GM23248 (cell line): ENCODE data around the gene PGS1. TPM values are rescaled to one million over a fixed set of nuclear protein-coding genes. Genes with fewer than 3 reads are reported as not detected.

ENCODE experiments used
- DNase-seq: peaks from one replicate; pipeline ENCODE4 v3.0.0-alpha.2; 2015
- H2AFZ ChIP-seq: fragments of 200-600 bp; sonication (generic); 2 replicates; pipeline ENCODE4 v1.6.1; 2016; ENCODE audit warnings: antibody characterized with exemption
- H3F3A ChIP-seq: fragments of 200-600 bp; sonication (generic); 2 replicates; pipeline ENCODE4 v1.6.1; 2016; ENCODE audit warnings: mild to moderate bottlenecking, antibody characterized with exemption, mixed run types; ENCODE audit not compliant: insufficient read depth
- H3K27ac ChIP-seq: fragments of 200-600 bp; sonication (generic); 2 replicates; pipeline ENCODE4 v1.5.1; 2016; ENCODE audit warnings: mild to moderate bottlenecking
- H3K27me3 ChIP-seq: fragments of 200-600 bp; sonication (generic); replicated peaks from 2 replicates; pipeline ENCODE4 v1.6.1; 2016; ENCODE audit warnings: mild to moderate bottlenecking; ENCODE audit not compliant: insufficient read depth
- H3K36me3 ChIP-seq: fragments of 200-600 bp; sonication (generic); 2 replicates; pipeline ENCODE4 v1.6.1; 2016; ENCODE audit warnings: low read depth, mild to moderate bottlenecking
- H3K4me1 ChIP-seq: fragments of 200-600 bp; sonication (generic); 2 replicates; pipeline ENCODE4 v1.6.1; 2016; ENCODE audit warnings: mild to moderate bottlenecking; ENCODE audit not compliant: insufficient read depth
- H3K4me2 ChIP-seq: fragments of 200-600 bp; sonication (generic); one replicate; pipeline ENCODE4 v1.6.1; 2016; ENCODE audit warnings: mild to moderate bottlenecking; ENCODE audit not compliant: unreplicated experiment
- H3K4me3 ChIP-seq: fragments of 200-600 bp; sonication (generic); 2 replicates; pipeline ENCODE4 v1.5.1; 2016; ENCODE audit warnings: mild to moderate bottlenecking
- H3K79me2 ChIP-seq: fragments of 200-600 bp; sonication (generic); 2 replicates; pipeline ENCODE4 v1.6.1; 2016; ENCODE audit warnings: mild to moderate bottlenecking; ENCODE audit not compliant: insufficient read depth
- H3K9ac ChIP-seq: fragments of 200-600 bp; sonication (generic); 2 replicates; pipeline ENCODE4 v1.6.1; 2016; ENCODE audit warnings: mild to moderate bottlenecking
- H3K9me2 ChIP-seq: fragments of 200-600 bp; sonication (generic); 2 replicates; pipeline ENCODE4 v1.6.1; 2016; ENCODE audit warnings: mixed run types, mild to moderate bottlenecking, moderate library complexity; ENCODE audit not compliant: insufficient read depth
- H3K9me3 ChIP-seq: fragments of 200-600 bp; sonication (generic); one replicate; pipeline ENCODE4 v1.6.1; 2017; ENCODE audit warnings: low read depth
- H4K20me1 ChIP-seq: fragments of 200-600 bp; sonication (generic); 2 replicates; pipeline ENCODE4 v1.6.0; 2016; ENCODE audit not compliant: insufficient read depth
- EZH2 ChIP-seq: fragments of 200-600 bp; sonication (generic); IDR thresholded peaks from 2 replicates; pipeline ENCODE4 v1.6.1; 2018; ENCODE audit warnings: antibody characterized with exemption, mild to moderate bottlenecking; ENCODE audit not compliant: insufficient read depth, poor library complexity, severe bottlenecking
- EZH2phosphoT487 ChIP-seq: fragments of 200-600 bp; sonication (generic); IDR thresholded peaks from 2 replicates; pipeline ENCODE4 v1.6.1; 2018; ENCODE audit warnings: antibody characterized with exemption, moderate library complexity, mild to moderate bottlenecking, low read depth; ENCODE audit not compliant: insufficient read depth
- WGBS, 2 experiments: methylation state at CpG; one replicate each; pipeline ENCODE4 v1.1.6; 2015 to 2017; ENCODE audit warnings: low lambda C conversion rate in 2 of 2, low coverage in 1 of 2; ENCODE audit errors: missing lambda C conversion rate in 2 of 2; 5-methylcytosine and 5-hydroxymethylcytosine counted together
- in situ Hi-C: fragments of 300-500 bp; cut with MboI; formaldehyde crosslinking; loops from 2 replicates; pipeline ENCODE4 v1.15.0; 2020
- polyA plus RNA-seq: library from polyadenylated mRNA; unstranded; fragments of >200 nt; fragmentation: Nextera tagmentation; extraction: Ambion mirVana; gene quantifications from 2 replicates; pipeline ENCODE4 v1.2.1, GENCODE V29; 2016
- total RNA-seq: library from RNA; depleted of rRNA; stranded (reverse); fragments of >200 nt; shearing (Covaris generic); gene quantifications from 2 replicates; pipeline ENCODE4 v1.2.3, GENCODE V29; 2014

PGS1 gene
- total and polyA plus RNA-seq, 2 experiments from 2014 or later = 30.2 to 32.5 TPM

DNA sequence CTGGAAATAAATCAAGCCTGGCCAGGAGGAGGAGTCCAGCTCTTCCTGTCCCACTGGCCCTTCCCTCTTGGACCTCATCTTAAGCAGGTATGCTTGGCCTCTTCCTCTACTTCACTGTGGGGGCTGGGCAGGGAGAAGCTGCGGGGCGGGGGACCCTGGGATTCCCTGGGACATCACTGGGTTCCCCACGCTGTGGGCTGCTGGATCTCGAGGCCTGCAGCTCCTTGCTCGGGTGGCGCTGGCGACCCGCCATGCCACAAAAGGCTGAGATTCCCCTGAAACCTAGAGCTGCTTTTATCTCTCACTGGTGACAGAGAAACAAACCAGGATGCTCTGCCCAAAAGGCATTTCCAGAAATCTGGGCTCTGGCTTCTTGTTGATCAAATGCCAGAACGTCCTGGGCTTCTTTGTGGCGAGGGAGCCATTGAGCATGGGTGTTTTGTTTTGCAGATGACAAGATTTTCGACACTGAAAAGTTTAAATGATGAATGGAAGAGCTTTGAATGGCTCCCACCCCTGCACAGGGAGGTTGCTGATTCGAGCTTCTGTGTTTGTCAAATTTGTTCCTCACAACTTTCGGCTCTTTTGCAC lies 8.6 kb upstream of the PGS1 start:
- Histone ChIP-seq H3K27me3 (no peaks in the 10 kb centered on the region), H3K79me2 (no peaks in the 10 kb centered on the region), H3K4me1 (peaks cover 10% of the 10 kb centered on the region), H3K36me3 (no peaks in the 10 kb centered on the region), H3K9me3 (no peaks in the 10 kb centered on the region), H3K4me3 (no peak overlapping the region), H3K9me2 (no peaks in the 10 kb centered on the region), H3K27ac (no peak overlapping the region), H2AFZ (no peak overlapping the region), H3F3A (peaks cover 12% of the 10 kb centered on the region), H4K20me1 (no peaks in the 10 kb centered on the region), H3K4me2 (no peak overlapping the region), H3K9ac (no peak overlapping the region)
- TF ChIP-seq EZH2 (no peak), EZH2phosphoT487 (no peak)
- WGBS, 2 experiments = 47% methylated on average over 13 of the region's 13 CpGs
- no peak for DNase-seq
- in situ Hi-C loops = no loop called here

DNA sequence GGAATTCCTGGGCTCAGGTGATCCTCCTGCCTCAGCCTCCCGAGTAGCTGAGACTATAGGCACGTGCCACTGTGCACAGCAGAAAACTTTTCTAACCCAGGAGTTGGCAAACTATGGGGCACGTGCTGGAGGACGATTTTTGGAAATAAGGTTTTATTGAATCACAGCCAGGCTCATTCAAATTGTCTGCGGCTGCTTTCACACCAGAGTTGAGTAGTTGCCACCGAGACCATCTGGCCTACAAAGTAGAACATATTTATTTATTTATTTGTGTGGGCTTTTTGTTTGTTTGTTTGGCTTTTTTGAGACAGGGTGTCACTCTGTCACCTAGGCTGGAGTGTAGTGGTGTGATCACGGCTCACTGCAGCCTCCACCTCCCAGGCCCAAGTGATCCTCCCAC lies 7.4 kb upstream of the PGS1 start:
- no peak overlapping the region for H3K27ac ChIP-seq
- WGBS, 2 experiments = 55 to 56% methylated on average over 7 of the region's 7 CpGs
- H3K36me3 ChIP-seq = no peaks in the 10 kb centered on the region
- H3K4me1 ChIP-seq = peaks cover 20% of the 10 kb centered on the region
- H3K27me3 ChIP-seq = no peaks in the 10 kb centered on the region
- no peak for TF ChIP-seq EZH2
- no peak for TF ChIP-seq EZH2phosphoT487
- in situ Hi-C loops = no loop called here
- H4K20me1 ChIP-seq = no peaks in the 10 kb centered on the region
- no peaks in the 10 kb centered on the region for H3K9me3 ChIP-seq
- H3F3A ChIP-seq = peaks cover 23% of the 10 kb centered on the region
- H3K4me2 ChIP-seq = no peak overlapping the region
- DNase-seq = no peak
- H3K4me3 ChIP-seq = no peak overlapping the region
- no peak overlapping the region for H2AFZ ChIP-seq
- H3K9ac ChIP-seq = no peak overlapping the region
- no peaks in the 10 kb centered on the region for H3K9me2 ChIP-seq
- no peaks in the 10 kb centered on the region for H3K79me2 ChIP-seq

DNA sequence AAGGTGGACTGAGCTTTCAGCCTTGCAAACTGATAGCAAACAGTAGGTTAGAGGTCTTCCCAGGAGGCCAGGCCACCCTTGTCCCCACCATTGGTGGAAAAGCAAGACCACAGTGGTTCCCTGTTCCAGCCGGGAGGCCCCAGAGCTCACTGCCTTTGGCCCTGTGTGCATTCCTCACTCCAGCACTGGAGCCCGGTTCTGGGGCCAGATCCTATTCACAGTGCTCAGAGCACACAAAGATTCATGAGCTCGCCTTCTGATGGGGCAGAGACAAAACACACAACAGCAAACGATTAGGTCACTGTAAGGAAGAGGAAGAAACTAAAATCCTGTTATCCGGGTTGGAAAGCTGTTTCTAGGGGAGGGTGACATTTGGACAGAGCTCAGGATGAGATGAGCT lies 5.6 kb upstream of the PGS1 start:
- H3K4me3 ChIP-seq = no peak overlapping the region
- TF ChIP-seq EZH2phosphoT487 = no peak
- TF ChIP-seq EZH2 = no peak
- no peak overlapping the region for H3K27ac ChIP-seq
- no peak overlapping the region for H3K4me2 ChIP-seq
- no peaks in the 10 kb centered on the region for H4K20me1 ChIP-seq
- H3F3A ChIP-seq = peaks cover 41% of the 10 kb centered on the region
- H3K9me3 ChIP-seq = no peaks in the 10 kb centered on the region
- no peak overlapping the region for H3K9ac ChIP-seq
- no peaks in the 10 kb centered on the region for H3K36me3 ChIP-seq
- H3K9me2 ChIP-seq = no peaks in the 10 kb centered on the region
- no peaks in the 10 kb centered on the region for H3K27me3 ChIP-seq
- no peaks in the 10 kb centered on the region for H3K79me2 ChIP-seq
- 54 to 56% methylated on average over 5 of the region's 5 CpGs for WGBS, 2 experiments
- peaks cover 29% of the 10 kb centered on the region for H3K4me1 ChIP-seq
- DNase-seq = no peak
- in situ Hi-C loops = no loop called here
- H2AFZ ChIP-seq = no peak overlapping the region

DNA sequence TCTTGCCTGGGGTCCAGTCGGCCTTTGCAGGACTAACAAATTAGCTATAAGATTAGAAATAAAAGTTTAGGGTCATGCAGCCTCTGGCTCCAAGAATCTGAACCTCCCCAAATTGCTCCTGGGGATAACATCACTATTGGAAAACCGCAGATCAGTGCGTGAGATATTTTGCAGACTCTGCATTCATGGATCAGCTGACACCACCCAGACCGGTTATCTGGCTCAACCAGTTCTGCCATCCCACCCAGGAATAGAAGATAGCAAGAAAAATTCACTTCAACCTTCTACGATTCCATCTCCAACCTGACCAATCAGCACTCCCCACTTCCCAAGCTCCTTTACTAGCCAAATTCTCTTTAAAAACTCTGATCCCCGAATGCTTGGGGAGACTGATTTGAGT lies 4.3 kb upstream of the PGS1 start:
- in situ Hi-C loops = no loop called here
- no peaks in the 10 kb centered on the region for H4K20me1 ChIP-seq
- H3K27ac ChIP-seq = peak overlapping the region; percentile 98
- peak overlapping the region; percentile 76 for H3K4me2 ChIP-seq
- H3K4me1 ChIP-seq = peaks cover 33% of the 10 kb centered on the region
- H3K79me2 ChIP-seq = peaks cover 5% of the 10 kb centered on the region
- no peak for DNase-seq
- no peaks in the 10 kb centered on the region for H3K27me3 ChIP-seq
- H3K9me2 ChIP-seq = no peaks in the 10 kb centered on the region
- TF ChIP-seq EZH2 = no peak
- TF ChIP-seq EZH2phosphoT487 = no peak
- H3F3A ChIP-seq = peaks cover 42% of the 10 kb centered on the region
- no peaks in the 10 kb centered on the region for H3K9me3 ChIP-seq
- 87 to 89% methylated on average over 6 of the region's 6 CpGs for WGBS, 2 experiments
- H2AFZ ChIP-seq = peak overlapping the region; percentile 63; the same call in 1 of the 2 replicates
- H3K9ac ChIP-seq = peak overlapping the region; percentile 81
- no peak overlapping the region for H3K4me3 ChIP-seq
- no peaks in the 10 kb centered on the region for H3K36me3 ChIP-seq
